DOHH2 (cell line): ENCODE data around the gene MEF2A.

Experiments used
- H3F3A ChIP-seq: fragments of 200-600 bp; sonication (generic), shearing (Covaris generic); 2 replicates; pipeline ENCODE4 v1.6.0; 2016; ENCODE audit warnings: antibody characterized with exemption, mild to moderate bottlenecking; ENCODE audit not compliant: control insufficient read depth, insufficient read depth
- H3K27ac ChIP-seq: fragments of 200-600 bp; sonication (generic); 2 replicates; pipeline ENCODE4 v1.5.1; 2014; ENCODE audit warnings: low read depth, mild to moderate bottlenecking, low read length, moderate library complexity
- H3K27me3 ChIP-seq: fragments of 200-600 bp; sonication (generic); 2 replicates; pipeline ENCODE4 v1.6.1; 2014; ENCODE audit warnings: mild to moderate bottlenecking, low read length, mixed read lengths; ENCODE audit not compliant: control insufficient read depth
- H3K36me3 ChIP-seq: fragments of 200-600 bp; sonication (generic); 2 replicates; pipeline ENCODE4 v1.6.1; 2014; ENCODE audit warnings: mild to moderate bottlenecking, low read length, moderate library complexity, mixed read lengths; ENCODE audit not compliant: control insufficient read depth
- H3K4me1 ChIP-seq: fragments of 200-600 bp; sonication (generic); 2 replicates; pipeline ENCODE4 v1.6.1; 2014; ENCODE audit warnings: mild to moderate bottlenecking, low read length, mixed read lengths; ENCODE audit not compliant: control insufficient read depth
- H3K4me2 ChIP-seq: fragments of 200-600 bp; sonication (generic); 2 replicates; pipeline ENCODE4 v1.6.0; 2014; ENCODE audit warnings: mild to moderate bottlenecking, low read length, moderate library complexity
- H3K4me3 ChIP-seq: fragments of 200-600 bp; sonication (generic); 2 replicates; pipeline ENCODE4 v1.5.1; 2014; ENCODE audit warnings: mild to moderate bottlenecking, low read length, mixed read lengths
- H3K79me2 ChIP-seq: fragments of 200-600 bp; sonication (generic); 2 replicates; pipeline ENCODE4 v1.6.1; 2014; ENCODE audit warnings: mild to moderate bottlenecking, low read length, mixed read lengths; ENCODE audit not compliant: control insufficient read depth
- H3K9me2 ChIP-seq: fragments of 200-600 bp; sonication (generic); replicated peaks from 2 replicates; pipeline ENCODE4 v1.6.1; 2014; ENCODE audit warnings: mild to moderate bottlenecking, low read length, mixed read lengths; ENCODE audit not compliant: control insufficient read depth
- H3K9me3 ChIP-seq: fragments of 200-600 bp; sonication (generic); 2 replicates; pipeline ENCODE4 v1.6.1; 2014; ENCODE audit warnings: antibody characterized with exemption, low read length, mixed read lengths; ENCODE audit not compliant: control insufficient read depth, insufficient read depth
- H4K20me1 ChIP-seq: fragments of 200-600 bp; sonication (generic); 2 replicates; pipeline ENCODE4 v1.6.0; 2014; ENCODE audit warnings: low read depth, mild to moderate bottlenecking, antibody characterized with exemption, low read length, moderate library complexity; ENCODE audit not compliant: control insufficient read depth, insufficient read depth
- EZH2phosphoT487 ChIP-seq: fragments of 200-600 bp; sonication (generic); IDR thresholded peaks from 2 replicates; pipeline ENCODE4 v1.6.1; 2017; ENCODE audit warnings: borderline replicate concordance, mild to moderate bottlenecking, antibody characterized with exemption, low read length, moderate library complexity, mixed read lengths
- TF ChIP-seq, protein P1 (sequence below): fragments of 200-600 bp; sonication (generic); IDR thresholded peaks from one replicate; pipeline ENCODE4 v1.5.1; 2014; ENCODE audit warnings: antibody characterized with exemption, mild to moderate bottlenecking, low read depth, low read length; ENCODE audit not compliant: poor library complexity, severe bottlenecking

MEF2A gene

GRCh38 chr15:99586121-99586520 lies 20.3 kb downstream of the MEF2A start:
- peaks cover 58% of the 10 kb centered on the region for H3K36me3 ChIP-seq
- no peaks in the 10 kb centered on the region; the same call in 1 of the 2 replicates for H3K4me1 ChIP-seq
- TF ChIP-seq, protein P1, sequence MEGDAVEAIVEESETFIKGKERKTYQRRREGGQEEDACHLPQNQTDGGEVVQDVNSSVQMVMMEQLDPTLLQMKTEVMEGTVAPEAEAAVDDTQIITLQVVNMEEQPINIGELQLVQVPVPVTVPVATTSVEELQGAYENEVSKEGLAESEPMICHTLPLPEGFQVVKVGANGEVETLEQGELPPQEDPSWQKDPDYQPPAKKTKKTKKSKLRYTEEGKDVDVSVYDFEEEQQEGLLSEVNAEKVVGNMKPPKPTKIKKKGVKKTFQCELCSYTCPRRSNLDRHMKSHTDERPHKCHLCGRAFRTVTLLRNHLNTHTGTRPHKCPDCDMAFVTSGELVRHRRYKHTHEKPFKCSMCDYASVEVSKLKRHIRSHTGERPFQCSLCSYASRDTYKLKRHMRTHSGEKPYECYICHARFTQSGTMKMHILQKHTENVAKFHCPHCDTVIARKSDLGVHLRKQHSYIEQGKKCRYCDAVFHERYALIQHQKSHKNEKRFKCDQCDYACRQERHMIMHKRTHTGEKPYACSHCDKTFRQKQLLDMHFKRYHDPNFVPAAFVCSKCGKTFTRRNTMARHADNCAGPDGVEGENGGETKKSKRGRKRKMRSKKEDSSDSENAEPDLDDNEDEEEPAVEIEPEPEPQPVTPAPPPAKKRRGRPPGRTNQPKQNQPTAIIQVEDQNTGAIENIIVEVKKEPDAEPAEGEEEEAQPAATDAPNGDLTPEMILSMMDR = no peak
- TF ChIP-seq EZH2phosphoT487 = no peak
- H3K27me3 ChIP-seq = no peaks in the 10 kb centered on the region
- no peak overlapping the region for H3K27ac ChIP-seq
- H3K79me2 ChIP-seq = peaks cover 100% of the 10 kb centered on the region
- H3K4me3 ChIP-seq = no peak overlapping the region
- 0 out of 2 replicates have a peak, but pooled peaks cover 3% of the 10 kb centered on the region for H3F3A ChIP-seq
- H3K4me2 ChIP-seq = no peak overlapping the region
- peaks cover 23% of the 10 kb centered on the region for H3K9me3 ChIP-seq
- no peaks in the 10 kb centered on the region for H3K9me2 ChIP-seq
- H4K20me1 ChIP-seq = 0 out of 2 replicates have a peak, but pooled peaks cover 3% of the 10 kb centered on the region

GRCh38 chr15:99589801-99590200 lies 24.0 kb downstream of the MEF2A start:
- Histone ChIP-seq H4K20me1 (no peaks in the 10 kb centered on the region), H3K4me3 (no peak overlapping the region), H3K4me1 (no peaks in the 10 kb centered on the region; the same call in 1 of the 2 replicates), H3K4me2 (no peak overlapping the region), H3K9me3 (peaks cover 14% of the 10 kb centered on the region), H3K79me2 (peaks cover 100% of the 10 kb centered on the region), H3K27ac (no peak overlapping the region), H3K27me3 (no peaks in the 10 kb centered on the region), H3F3A (0 out of 2 replicates have a peak, but pooled peaks cover 3% of the 10 kb centered on the region), H3K36me3 (peaks cover 61% of the 10 kb centered on the region), H3K9me2 (no peaks in the 10 kb centered on the region)
- TF ChIP-seq, protein P1 = no peak
- TF ChIP-seq EZH2phosphoT487 = no peak

DNA sequence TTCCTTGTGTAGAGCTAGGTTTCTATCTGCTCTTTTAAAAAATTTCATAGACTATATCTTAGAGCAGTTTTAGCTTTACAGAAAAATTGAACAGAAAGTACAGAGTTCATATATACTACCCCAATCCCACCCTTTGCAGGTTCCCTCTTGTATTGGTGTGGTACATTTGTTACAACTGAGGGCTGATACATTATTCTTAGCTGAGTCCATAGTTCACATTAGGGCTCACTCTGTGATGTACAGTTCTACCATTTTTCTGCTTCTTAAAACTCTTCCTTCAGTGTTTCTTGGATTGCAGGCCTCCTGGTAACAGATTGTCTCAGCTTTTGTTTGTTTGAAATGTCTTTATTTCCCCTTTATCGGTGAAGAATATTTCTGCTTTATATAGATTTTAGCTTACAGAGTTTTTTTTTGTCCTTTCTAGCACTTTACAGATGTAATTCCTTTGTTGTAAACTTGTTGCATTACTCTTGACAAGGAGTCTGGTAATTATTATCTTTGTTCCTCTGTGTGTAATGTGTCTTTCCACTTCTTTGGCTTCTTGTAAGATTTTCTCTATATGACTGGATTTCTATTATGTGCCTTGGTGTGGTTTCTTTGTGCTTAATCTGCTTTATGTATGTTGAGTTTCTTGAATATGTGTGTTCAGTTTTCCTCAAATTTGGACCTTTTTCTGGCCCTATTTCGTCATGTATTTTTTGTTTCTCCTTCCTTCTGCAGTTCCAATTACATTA lies 25.3 kb downstream of the MEF2A start:
- H3K4me2 ChIP-seq = no peak overlapping the region
- no peaks in the 10 kb centered on the region for H3K9me2 ChIP-seq
- TF ChIP-seq, protein P1 = no peak
- no peak for TF ChIP-seq EZH2phosphoT487
- H3K79me2 ChIP-seq = peaks cover 100% of the 10 kb centered on the region
- peaks cover 60% of the 10 kb centered on the region for H3K36me3 ChIP-seq
- no peaks in the 10 kb centered on the region for H3F3A ChIP-seq
- no peak overlapping the region for H3K27ac ChIP-seq
- peaks cover 11% of the 10 kb centered on the region for H3K9me3 ChIP-seq
- H3K27me3 ChIP-seq = no peaks in the 10 kb centered on the region
- H4K20me1 ChIP-seq = no peaks in the 10 kb centered on the region
- H3K4me1 ChIP-seq = no peaks in the 10 kb centered on the region; the same call in 1 of the 2 replicates
- no peak overlapping the region for H3K4me3 ChIP-seq
